Right lobe of liver (tissue), 6 donors: Measurements from ENCODE around the gene PARD6A. TPM values are rescaled to one million over a fixed set of nuclear protein-coding genes. Genes with fewer than 3 reads are reported as not detected.

Experiments used
- ATAC-seq, 4 donors: fragments of 200-7000 bp; cut with Tn5 transposase; one replicate each; pipeline ENCODE4 v1.9.1; 2020; ENCODE audit warnings: mild to moderate bottlenecking in 4 of 4, moderate library complexity in 4 of 4
- DNase-seq, 3 donors: peaks; one replicate each; pipeline ENCODE4 v3.0.0-alpha.2; 2020
- H3K27ac ChIP-seq, 3 donors: fragments of 200-600 bp; one replicate each; pipeline ENCODE4 v1.8.0; 2022
- H3K27me3 ChIP-seq, 2 donors: fragments of 200-600 bp; one replicate each; pipeline ENCODE4 v1.8.0; 2022
- H3K36me3 ChIP-seq, 4 donors: fragments of 200-600 bp; sonication (generic) in 1 of 4; one replicate each; pipeline versions ENCODE4 v1.5.1 to v1.8.0; 2017 to 2022; ENCODE audit warnings: control low read depth in 1 of 4
- H3K4me1 ChIP-seq, 4 donors: fragments of 200-600 bp; sonication (generic) in 1 of 4; one replicate each; pipeline versions ENCODE4 v1.5.1 to v1.8.0; 2017 to 2022; ENCODE audit warnings: control low read depth in 1 of 4
- H3K4me3 ChIP-seq, 3 donors: fragments of 200-600 bp; one replicate each; pipeline ENCODE4 v1.8.0; 2022
- H3K9me3 ChIP-seq, 4 donors: fragments of 200-600 bp; sonication (generic) in 1 of 4; one replicate each; pipeline versions ENCODE4 v1.5.1 to v1.8.0; 2017 to 2022; ENCODE audit warnings: control low read depth in 1 of 4
- POLR2A ChIP-seq: fragments of 450-650 bp; IDR thresholded peaks from one replicate; pipeline ENCODE4 v1.6.1; 2017; ENCODE audit warnings: antibody characterized with exemption, mild to moderate bottlenecking
- WGBS: methylation state at CpG from one replicate; pipeline ENCODE4 v1.1.6; 2018; ENCODE audit warnings: low coverage, low lambda C conversion rate; ENCODE audit not compliant: insufficient coverage; ENCODE audit errors: missing lambda C conversion rate; 5-methylcytosine and 5-hydroxymethylcytosine counted together
- intact Hi-C, 2 donors: fragments of 100-400 bp; cut with DNase I; formaldehyde crosslinking; loops; one replicate each; pipeline versions ENCODE4 v1.11.2 to v1.14.1; 2022
- total RNA-seq, 6 experiments: library from RNA; depleted of rRNA in 2 of 6; stranded (reverse); fragments of >200 nt in 2 of 6; fragmentation: NEBNext Ultra II Directional in 3 of 6; extraction: Animal tissue kit (Norgen Biotek cat#: 25700) in 3 of 6; gene quantifications; one replicate each; pipeline versions ENCODE4 v1.1.0 to v1.2.4, GENCODE V29; 2016 to 2023
- TF ChIP-seq, protein P1 (sequence below), 4 donors: fragments of 200-600 bp in 3 of 4; fragments of 450-650 bp in 1 of 4; IDR thresholded peaks; one replicate each; pipeline versions ENCODE4 v1.5.1 to v1.8.0; 2016 to 2022; ENCODE audit warnings: antibody characterized with exemption in 4 of 4, mild to moderate bottlenecking in 2 of 4
- donor health status: DM: no; HTN: yes; CAD: no.
- donor health status: DM: no; HTN: no; CAD: no.
- donor health status: DM: no; HTN: no; CAD: no.
- donor health status: DM: no; HTN: yes; CAD: no.
- donor health status: DM: no; HTN: yes; CAD: no.

PARD6A gene
- total RNA-seq, 6 experiments from 2014 or later: 1.3 to 4.8 (median 2.6) TPM

DNA sequence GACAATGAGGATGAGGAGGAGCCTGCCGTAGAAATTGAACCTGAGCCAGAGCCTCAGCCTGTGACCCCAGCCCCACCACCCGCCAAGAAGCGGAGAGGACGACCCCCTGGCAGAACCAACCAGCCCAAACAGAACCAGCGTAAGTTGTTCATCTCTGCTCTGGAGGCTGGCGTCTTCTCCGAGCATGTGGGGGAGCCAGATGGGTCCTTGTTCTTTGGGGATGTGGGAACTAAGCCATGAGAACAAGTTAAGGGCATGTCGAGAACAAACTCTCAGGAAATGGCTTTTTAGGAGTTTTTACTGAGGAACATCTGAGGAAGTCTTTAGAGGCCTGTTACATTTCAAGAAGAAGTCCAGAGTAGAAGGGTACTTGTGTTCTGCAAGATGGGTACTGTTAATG, 24.0 kb upstream of the PARD6A start:
- intact Hi-C loops: no loop called here
- TF ChIP-seq, protein P1, sequence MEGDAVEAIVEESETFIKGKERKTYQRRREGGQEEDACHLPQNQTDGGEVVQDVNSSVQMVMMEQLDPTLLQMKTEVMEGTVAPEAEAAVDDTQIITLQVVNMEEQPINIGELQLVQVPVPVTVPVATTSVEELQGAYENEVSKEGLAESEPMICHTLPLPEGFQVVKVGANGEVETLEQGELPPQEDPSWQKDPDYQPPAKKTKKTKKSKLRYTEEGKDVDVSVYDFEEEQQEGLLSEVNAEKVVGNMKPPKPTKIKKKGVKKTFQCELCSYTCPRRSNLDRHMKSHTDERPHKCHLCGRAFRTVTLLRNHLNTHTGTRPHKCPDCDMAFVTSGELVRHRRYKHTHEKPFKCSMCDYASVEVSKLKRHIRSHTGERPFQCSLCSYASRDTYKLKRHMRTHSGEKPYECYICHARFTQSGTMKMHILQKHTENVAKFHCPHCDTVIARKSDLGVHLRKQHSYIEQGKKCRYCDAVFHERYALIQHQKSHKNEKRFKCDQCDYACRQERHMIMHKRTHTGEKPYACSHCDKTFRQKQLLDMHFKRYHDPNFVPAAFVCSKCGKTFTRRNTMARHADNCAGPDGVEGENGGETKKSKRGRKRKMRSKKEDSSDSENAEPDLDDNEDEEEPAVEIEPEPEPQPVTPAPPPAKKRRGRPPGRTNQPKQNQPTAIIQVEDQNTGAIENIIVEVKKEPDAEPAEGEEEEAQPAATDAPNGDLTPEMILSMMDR (IDR thresholded peaks at IDR 0.05): no peak
- TF ChIP-seq POLR2A: no peak
- Histone ChIP-seq H3K9me3 (no peaks in the 10 kb centered on the region), H3K27ac (no peak overlapping the region), H3K36me3 (peaks cover 0 to 61% (median 28%) of the 10 kb centered on the region in 4 donors), H3K4me3 (no peak overlapping the region), H3K4me1 (peaks cover 0 to 7% (median 2%) of the 10 kb centered on the region in 4 donors), H3K27me3 (no peaks in the 10 kb centered on the region)
- ATAC-seq: no peak
- DNase-seq: no peak
- 90% methylated on average over 3 of the region's 8 CpGs for WGBS

DNA sequence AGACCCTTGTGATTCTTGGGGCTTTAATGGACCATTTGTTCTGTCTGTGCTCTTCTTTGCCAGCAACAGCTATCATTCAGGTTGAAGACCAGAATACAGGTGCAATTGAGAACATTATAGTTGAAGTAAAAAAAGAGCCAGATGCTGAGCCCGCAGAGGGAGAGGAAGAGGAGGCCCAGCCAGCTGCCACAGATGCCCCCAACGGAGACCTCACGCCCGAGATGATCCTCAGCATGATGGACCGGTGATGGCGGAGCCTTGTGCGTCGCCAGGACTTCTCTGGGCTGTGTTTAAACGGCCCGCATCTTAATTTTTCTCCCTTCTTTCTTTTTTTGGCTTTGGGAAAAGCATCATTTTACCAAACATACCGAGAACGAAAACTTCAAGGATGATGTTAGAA, 23.1 kb upstream of the PARD6A start:
- H3K27me3 ChIP-seq: no peaks in the 10 kb centered on the region
- DNase-seq: no peak
- peaks cover 0 to 56% (median 28%) of the 10 kb centered on the region in 4 donors for H3K36me3 ChIP-seq
- H3K4me3 ChIP-seq: no peak overlapping the region
- H3K27ac ChIP-seq: no peak overlapping the region
- H3K4me1 ChIP-seq: peaks cover 0 to 16% (median 4%) of the 10 kb centered on the region in 4 donors
- H3K9me3 ChIP-seq: no peaks in the 10 kb centered on the region
- WGBS: 95% methylated on average over 9 of the region's 12 CpGs
- no peak for ATAC-seq
- intact Hi-C loops: no loop called here
- TF ChIP-seq, protein P1 (IDR thresholded peaks at IDR 0.05): no peak
- TF ChIP-seq POLR2A: no peak

DNA sequence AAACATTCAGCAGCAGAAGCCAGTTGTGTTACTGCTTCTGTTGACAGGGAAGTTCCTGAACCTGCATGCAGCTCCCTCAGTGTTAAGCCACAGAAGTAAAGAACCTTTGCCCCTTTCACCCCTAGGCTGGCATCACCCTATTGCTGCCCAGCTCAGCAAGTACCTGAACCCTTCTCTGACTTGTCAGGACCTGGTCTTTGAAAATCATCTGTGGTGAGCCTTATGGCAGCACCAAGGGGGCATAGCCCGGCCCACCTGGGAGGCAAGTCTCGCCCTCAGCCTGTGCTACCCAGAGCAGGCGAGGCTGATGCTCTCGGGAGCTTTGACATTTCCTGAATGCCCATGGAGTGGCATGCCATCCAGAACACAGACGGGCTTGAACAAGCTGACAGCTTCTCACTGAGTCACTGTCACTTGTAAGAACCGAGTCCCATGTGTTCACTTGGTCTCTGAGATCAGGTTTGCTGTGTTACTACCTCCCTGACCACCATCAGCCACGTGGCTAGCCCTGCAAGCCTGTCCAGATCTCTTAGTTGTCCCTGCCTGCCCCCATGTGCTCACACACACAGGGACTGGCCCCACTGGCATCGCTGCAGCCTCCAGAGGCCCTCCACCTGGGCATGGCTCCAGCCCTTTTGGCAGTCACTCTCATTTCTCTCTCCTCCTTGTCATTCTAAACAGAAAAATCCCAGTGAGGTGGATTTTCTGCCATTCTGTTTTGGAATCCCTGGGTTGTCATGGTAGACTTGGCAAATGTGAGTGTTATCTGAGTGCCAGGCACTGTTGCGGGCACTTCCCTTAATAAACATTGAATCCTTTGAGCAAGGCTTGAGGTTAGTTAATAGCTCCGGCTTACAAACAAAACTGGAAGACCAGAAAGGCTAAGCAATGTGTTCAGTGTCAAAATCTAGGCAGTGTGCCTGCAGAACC, 18.7 kb upstream of the PARD6A start:
- Histone ChIP-seq H3K9me3 (no peaks in the 10 kb centered on the region), H3K4me1 (peaks cover 0 to 18% (median 4%) of the 10 kb centered on the region in 4 donors), H3K36me3 (peaks cover 0 to 22% (median 15%) of the 10 kb centered on the region in 4 donors), H3K4me3 (no peak overlapping the region), H3K27me3 (peaks cover 0 to 4% of the 10 kb centered on the region in 2 donors), H3K27ac (peak overlapping the region in 1 of 3 donors; percentile 22)
- ATAC-seq (peak; percentile 88 to 90 (median 88)), DNase-seq (peak; percentile 80 to 90 (median 88))
- intact Hi-C loops: no loop called here
- 41% methylated on average over 7 of the region's 10 CpGs for WGBS
- no peak for TF ChIP-seq POLR2A
- TF ChIP-seq, protein P1 (IDR thresholded peaks at IDR 0.05): peak in 1 of 4 donors; percentile 6

DNA sequence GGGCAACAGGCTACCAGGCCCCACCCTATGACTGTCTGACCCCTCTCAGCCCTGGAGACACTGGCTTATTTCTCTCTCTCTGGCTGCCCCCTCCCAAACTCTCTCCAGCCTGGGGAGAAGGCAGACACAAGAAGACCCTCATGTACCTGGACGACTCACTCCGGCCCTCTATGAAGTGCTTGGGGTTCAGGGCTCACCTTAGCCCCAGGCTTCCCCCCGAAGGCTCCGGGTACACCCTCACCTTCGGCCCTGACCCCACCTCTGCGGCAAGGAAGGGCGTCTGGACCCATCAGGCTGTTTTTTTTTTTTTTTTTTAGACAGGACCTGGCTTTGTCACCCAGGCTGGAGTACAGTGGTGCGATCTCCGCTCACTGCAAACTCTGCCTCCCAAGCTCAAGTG, 16.7 kb upstream of the PARD6A start:
- Histone ChIP-seq H3K36me3 (peaks cover 0 to 3% (median 0%) of the 10 kb centered on the region in 4 donors), H3K9me3 (no peaks in the 10 kb centered on the region), H3K27ac (no peak overlapping the region), H3K4me3 (no peak overlapping the region), H3K27me3 (peaks cover 0 to 4% of the 10 kb centered on the region in 2 donors), H3K4me1 (peaks cover 0 to 18% (median 4%) of the 10 kb centered on the region in 4 donors)
- no peak for ATAC-seq
- no peak for DNase-seq
- intact Hi-C loops: no loop called here
- WGBS: 91% methylated on average over 4 of the region's 9 CpGs
- TF ChIP-seq POLR2A: no peak
- TF ChIP-seq, protein P1 (IDR thresholded peaks at IDR 0.05): no peak
